B cell (primary cell): ENCODE data around the gene FGF8.

ENCODE experiments used
- CTCF ChIP-seq: fragments of 200-600 bp; IDR thresholded peaks from one replicate; pipeline ENCODE4 v1.8.0; 2022; ENCODE audit warnings: antibody characterized with exemption, mild to moderate bottlenecking
- EZH2 ChIP-seq: IDR thresholded peaks from 2 replicates; pipeline ENCODE4 v1.6.1; 2012; ENCODE audit warnings: borderline replicate concordance, low read depth, mild to moderate bottlenecking, moderate library complexity, low read length; ENCODE audit not compliant: insufficient read depth, poor library complexity, severe bottlenecking

DNA sequence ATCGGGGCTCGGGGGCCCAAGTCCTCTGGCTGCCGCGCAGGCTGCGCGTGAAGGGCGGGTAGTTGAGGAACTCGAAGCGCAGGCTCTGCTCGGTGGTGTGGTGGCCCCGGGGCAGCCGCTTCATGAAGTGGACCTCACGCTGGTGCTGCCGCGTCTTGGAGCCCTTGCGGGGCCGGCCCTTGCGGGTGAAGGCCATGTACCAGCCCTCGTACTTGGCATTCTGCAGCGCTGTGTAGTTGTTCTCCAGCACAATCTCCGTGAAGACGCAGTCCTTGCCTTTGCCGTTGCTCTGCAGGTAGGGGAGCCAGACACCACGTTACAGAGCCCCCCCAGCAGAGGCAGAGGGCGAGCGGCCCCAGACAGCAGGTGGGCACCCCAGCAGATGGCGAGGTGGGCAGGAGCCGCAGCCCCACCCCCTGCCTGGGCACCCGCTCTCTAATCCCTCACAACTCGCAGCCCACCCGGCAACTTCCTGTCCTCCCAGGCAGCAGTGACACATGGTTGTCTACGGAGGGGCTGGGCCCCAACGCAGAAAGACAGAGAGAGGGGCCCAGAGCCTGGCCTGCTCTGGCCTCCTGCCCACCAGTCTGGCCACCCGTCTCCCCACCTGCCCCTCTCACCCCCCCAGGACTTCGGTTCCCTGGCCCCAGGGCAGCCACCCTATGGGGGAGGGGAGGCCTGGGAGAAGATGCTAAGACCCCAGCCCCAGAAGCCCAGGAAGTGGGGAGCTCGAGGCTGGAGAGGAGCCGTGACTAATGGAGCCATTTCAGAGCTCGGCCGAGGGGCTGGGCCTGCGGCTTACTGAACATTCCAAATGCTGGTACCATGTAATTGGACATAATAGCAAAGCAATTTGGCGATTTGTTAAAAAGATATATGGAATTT is 5.3 kb downstream of the FGF8 start:
- TF ChIP-seq CTCF (no peak), EZH2 (no peak)
